HEK293T (cell line): ENCODE data around the gene PRDM10.
A peak's percentile ranks its signal among the peaks of the same experiment; 100 is the strongest.

Experiments
- CTCF ChIA-PET: fragments of 350-600 bp; formaldehyde crosslinking; extraction: SDS; loops from one replicate; lab custom pipeline; 2021; ENCODE audit warnings: antibody characterized with exemption, inconsistent platforms; lab: Yijun Ruan, JAX
- POLR2A ChIA-PET: fragments of 350-600 bp; formaldehyde crosslinking; extraction: SDS; loops from one replicate; lab custom pipeline; 2020; ENCODE audit warnings: antibody characterized with exemption, inconsistent platforms; lab: Yijun Ruan, JAX
- DNase-seq: peaks from one replicate; pipeline ENCODE4 v3.0.0; 2012; ENCODE audit warnings: mixed read lengths; ENCODE audit errors: extremely low spot score
- ARNT ChIP-seq: fragments of 450-650 bp; IDR thresholded peaks from 2 replicates; pipeline ENCODE4 v1.6.1; 2017; ENCODE audit warnings: mild to moderate bottlenecking
- BHLHE40 ChIP-seq: fragments of 450-650 bp; IDR thresholded peaks from 2 replicates; pipeline ENCODE4 v1.6.1; 2016; ENCODE audit warnings: mild to moderate bottlenecking, moderate library complexity, borderline replicate concordance
- CTBP1 ChIP-seq: fragments of 450-650 bp; IDR thresholded peaks from 2 replicates; pipeline ENCODE4 v1.6.1; 2016; ENCODE audit warnings: borderline replicate concordance
- ELF4 ChIP-seq: fragments of 450-650 bp; IDR thresholded peaks from 2 replicates; pipeline ENCODE4 v1.6.1; 2017; ENCODE audit warnings: antibody characterized with exemption
- FOXA1 ChIP-seq: fragments of 450-650 bp; IDR thresholded peaks from 2 replicates; pipeline ENCODE4 v1.6.1; 2016; ENCODE audit warnings: mild to moderate bottlenecking
- FOXK2 ChIP-seq: fragments of 450-650 bp; IDR thresholded peaks from 2 replicates; pipeline ENCODE4 v1.6.1; 2016; ENCODE audit warnings: mild to moderate bottlenecking
- FOXM1 ChIP-seq: fragments of 450-650 bp; IDR thresholded peaks from 2 replicates; pipeline ENCODE4 v1.6.1; 2017; ENCODE audit warnings: mild to moderate bottlenecking, borderline replicate concordance
- HDGF ChIP-seq: fragments of 450-650 bp; IDR thresholded peaks from 2 replicates; pipeline ENCODE4 v1.6.1; 2017; ENCODE audit warnings: antibody characterized with exemption, borderline replicate concordance
- L3MBTL2 ChIP-seq: fragments of 450-650 bp; conservative IDR thresholded peaks from 2 replicates; pipeline ENCODE4 v1.6.1; 2016; ENCODE audit warnings: mild to moderate bottlenecking
- LEF1 ChIP-seq: fragments of 450-650 bp; IDR thresholded peaks from 2 replicates; pipeline ENCODE4 v1.6.1; 2017; ENCODE audit warnings: mild to moderate bottlenecking, borderline replicate concordance
- NFRKB ChIP-seq: fragments of 450-650 bp; IDR thresholded peaks from 2 replicates; pipeline ENCODE4 v1.6.1; 2016; ENCODE audit warnings: mild to moderate bottlenecking, moderate library complexity
- PKNOX1 ChIP-seq: fragments of 450-650 bp; IDR thresholded peaks from 2 replicates; pipeline ENCODE4 v1.6.1; 2016
- SP1 ChIP-seq: fragments of 450-650 bp; IDR thresholded peaks from 2 replicates; pipeline ENCODE4 v1.6.1; 2017
- SUZ12 ChIP-seq: fragments of 450-650 bp; IDR thresholded peaks from 2 replicates; pipeline ENCODE4 v1.6.1; 2016; ENCODE audit warnings: mild to moderate bottlenecking
- TARDBP ChIP-seq: fragments of 450-650 bp; IDR thresholded peaks from 2 replicates; pipeline ENCODE4 v1.6.1; 2016
- ZNF384 ChIP-seq: fragments of 450-650 bp; IDR thresholded peaks from 2 replicates; pipeline ENCODE4 v1.6.1; 2016

PRDM10 gene

GRCh38 chr11:130001461-130002351, 929 bp downstream of the PRDM10 start:
- TF ChIP-seq HDGF (no peak), L3MBTL2 (no peak), TARDBP (no peak), SP1 (no peak), FOXM1 (peak; percentile 81), NFRKB (no peak), CTBP1 (no peak)
- CTCF ChIA-PET: interaction anchor here (0.6 kb wide), 2 partner anchors 79 to 100 kb away, joined by 6 read pairs; no protein-coding TSS in a partner anchor
- peak; percentile 30 for DNase-seq
- POLR2A ChIA-PET: interaction anchor here (0.6 to 2.9 kb wide), 12 partner anchors 10 to 130 kb away, joined by 3 to 24 read pairs (median 4); partner anchors contain the start of gene APLP2

DNA sequence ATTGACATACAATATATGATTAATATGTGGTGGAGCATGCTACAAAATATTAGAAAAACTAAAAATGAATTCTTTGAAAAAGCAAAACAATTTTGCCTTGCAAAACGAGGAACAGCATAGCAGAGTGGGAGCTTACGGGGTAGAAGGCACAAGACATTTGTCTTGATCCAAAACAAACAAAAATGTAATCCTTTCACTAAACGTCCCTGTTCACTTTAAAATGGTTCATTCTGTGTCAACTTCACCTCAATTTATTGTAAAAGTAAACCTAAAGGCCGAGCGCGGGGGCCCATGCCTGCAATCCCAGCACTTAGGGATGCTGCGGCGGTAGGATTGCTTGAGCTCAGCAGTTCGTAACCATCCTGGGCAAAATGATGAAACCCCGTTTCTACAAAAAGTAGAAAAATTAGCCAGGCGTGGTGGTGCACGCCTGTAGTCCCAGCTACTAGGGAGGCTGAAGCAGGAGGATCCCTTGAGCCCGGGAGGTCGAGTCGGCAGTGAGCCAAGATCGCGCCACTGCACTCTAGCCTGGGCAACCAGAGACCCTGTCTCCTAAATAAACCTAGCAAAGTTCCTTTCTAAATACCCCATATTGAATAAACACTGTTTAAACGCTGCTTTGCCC, 2.0 kb downstream of the PRDM10 start:
- no peak for DNase-seq
- TF ChIP-seq LEF1: no peak
- no peak for TF ChIP-seq L3MBTL2
- TF ChIP-seq BHLHE40: no peak
- TF ChIP-seq NFRKB: no peak
- TF ChIP-seq ZNF384: no peak
- TF ChIP-seq SP1: no peak
- no peak for TF ChIP-seq FOXK2
- TF ChIP-seq TARDBP: no peak
- TF ChIP-seq FOXA1: no peak
- no peak for TF ChIP-seq HDGF
- TF ChIP-seq FOXM1: no peak
- ChIA-PET CTCF (interaction anchor here (0.6 kb wide), 1 partner anchor 77 kb away, joined by 6 read pairs; no protein-coding TSS in a partner anchor), POLR2A (interaction anchor here (0.6 to 2.1 kb wide), 3 partner anchors 33 to 70 kb away, joined by 3 to 7 read pairs (median 4); no protein-coding TSS in a partner anchor)

GRCh38 chr11:129999407-129999806, 3.2 kb downstream of the PRDM10 start:
- POLR2A ChIA-PET: interaction anchor here (1.7 kb wide), 1 partner anchor 72 kb away, joined by 4 read pairs; no protein-coding TSS in a partner anchor
- no peak for DNase-seq
- CTCF ChIA-PET: no interaction called here
- TF ChIP-seq SUZ12 (no peak), ELF4 (no peak), FOXK2 (no peak), FOXM1 (no peak), FOXA1 (no peak), TARDBP (no peak), NFRKB (no peak), ARNT (no peak), PKNOX1 (no peak), L3MBTL2 (no peak), LEF1 (no peak), ZNF384 (no peak), SP1 (no peak), BHLHE40 (no peak)

DNA sequence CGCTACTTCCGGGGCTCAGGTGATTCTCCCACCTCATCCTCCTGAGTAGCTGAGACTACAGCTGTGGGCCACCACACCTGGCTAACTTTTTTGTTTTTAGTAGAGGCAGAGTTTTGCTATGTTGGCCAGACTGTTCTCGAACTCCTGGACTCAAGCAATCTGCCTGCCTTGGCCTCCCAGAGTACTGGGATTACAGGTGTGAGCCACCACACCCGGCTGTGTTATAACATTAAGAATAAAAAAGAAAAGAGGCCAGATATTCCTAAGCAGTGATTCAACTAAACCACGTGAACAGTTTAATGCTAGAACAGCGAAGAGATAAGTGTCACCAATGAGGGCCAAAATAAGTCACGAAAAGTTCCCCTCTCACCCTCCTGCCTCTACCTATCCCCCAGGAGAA, 3.7 kb downstream of the PRDM10 start:
- no peak for DNase-seq
- ChIA-PET CTCF (no interaction called here), POLR2A (no interaction called here)
- TF ChIP-seq FOXA1 (no peak), L3MBTL2 (no peak), PKNOX1 (no peak), CTBP1 (no peak), ARNT (no peak), SP1 (no peak), FOXM1 (no peak), BHLHE40 (no peak), SUZ12 (no peak), LEF1 (no peak)

DNA sequence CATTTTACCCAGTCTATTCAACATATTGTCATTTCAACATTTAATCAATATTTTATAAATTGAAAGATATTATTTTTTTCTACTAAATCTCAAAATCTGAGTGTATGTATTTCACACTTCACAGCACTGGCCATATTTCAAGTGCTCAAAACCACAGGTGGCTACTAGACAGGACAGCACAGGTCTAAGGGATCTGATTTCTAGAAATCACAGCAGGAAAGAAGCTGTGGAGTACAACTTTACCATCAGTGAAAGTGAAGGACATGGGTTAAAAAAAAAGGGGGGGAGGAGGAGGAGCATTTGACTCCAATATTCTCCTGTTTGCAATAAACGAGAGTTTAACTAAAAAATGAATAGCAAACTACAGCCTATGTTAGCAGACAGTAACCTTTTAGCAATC, 4.5 kb downstream of the PRDM10 start:
- ChIA-PET POLR2A (no interaction called here), CTCF (no interaction called here)
- TF ChIP-seq LEF1 (no peak), CTBP1 (no peak; the same call in 1 of the 2 replicates), PKNOX1 (peak; percentile 84)
- DNase-seq: no peak

DNA sequence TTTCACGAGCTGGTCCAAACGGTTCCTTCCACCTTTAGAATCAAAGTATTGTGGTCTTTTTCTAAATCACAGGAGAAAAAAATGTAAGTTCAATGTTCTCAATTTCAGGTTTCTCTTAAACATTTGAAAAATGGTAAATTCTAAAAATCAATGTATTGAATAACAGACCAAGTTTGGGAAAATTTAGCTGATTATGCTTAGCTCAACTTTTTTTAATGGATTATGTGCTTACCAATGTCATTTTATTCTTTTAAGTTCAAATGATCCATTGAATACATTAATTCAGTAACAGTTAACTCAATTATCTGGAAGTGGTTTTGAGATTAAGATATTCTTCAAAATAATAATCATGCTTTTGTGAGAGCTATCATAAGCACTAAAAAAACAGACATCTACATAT, 5.1 kb downstream of the PRDM10 start:
- no peak for TF ChIP-seq HDGF
- no peak for TF ChIP-seq L3MBTL2
- TF ChIP-seq BHLHE40: no peak
- no peak for TF ChIP-seq LEF1
- no peak for TF ChIP-seq ARNT
- TF ChIP-seq TARDBP: no peak
- TF ChIP-seq FOXK2: no peak
- TF ChIP-seq PKNOX1: no peak
- TF ChIP-seq FOXA1: no peak
- TF ChIP-seq FOXM1: no peak
- TF ChIP-seq SUZ12: no peak
- no peak for TF ChIP-seq ELF4
- no peak for TF ChIP-seq NFRKB
- TF ChIP-seq SP1: no peak
- no peak for TF ChIP-seq CTBP1
- TF ChIP-seq ZNF384: no peak
- CTCF ChIA-PET: interaction anchor here (0.6 kb wide), 1 partner anchor 10 kb away, joined by 5 read pairs; no protein-coding TSS in a partner anchor
- POLR2A ChIA-PET: no interaction called here
- no peak for DNase-seq
